ENCODE data around the gene SDK1. TPM values are rescaled to one million over a fixed set of nuclear protein-coding genes. Genes with fewer than 3 reads are reported as not detected.

SDK1 gene
- total RNA-seq, 1 donor from 2014 or later, result 3.9 TPM

DNA sequence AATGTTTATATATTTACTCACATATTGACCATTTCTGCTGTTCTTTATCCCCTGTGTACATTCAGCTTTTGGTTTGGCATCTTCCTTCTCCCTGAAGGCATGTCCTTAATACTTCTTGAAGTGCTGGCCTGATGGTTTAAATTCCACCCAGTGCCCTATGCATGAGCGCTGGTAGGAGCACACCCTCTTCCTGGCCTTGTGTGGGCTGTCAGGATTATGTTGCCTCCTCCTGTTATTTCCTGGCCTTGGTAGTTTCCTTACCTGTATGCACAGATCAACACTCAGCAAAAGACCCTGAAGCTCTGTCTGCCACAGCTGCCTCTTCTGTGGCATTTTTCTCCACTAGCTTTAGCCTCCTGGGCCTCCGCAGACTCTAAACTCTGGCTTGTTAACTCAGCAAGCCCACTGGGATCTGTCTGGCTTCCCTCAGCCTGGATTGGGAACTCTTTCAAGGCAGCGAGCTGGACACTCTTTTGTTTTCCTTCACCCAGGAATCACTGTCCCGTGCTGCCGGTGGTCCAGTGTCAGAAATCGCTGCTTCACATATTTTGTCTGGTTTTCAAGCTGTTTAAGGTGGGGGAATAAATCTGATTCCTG, 595.2 kb downstream of the SDK1 start:
- no peak for DNase-seq (ENCODE audit: low read depth)
- Histone ChIP-seq H3K4me3 (ENCODE audit: low read depth, low read length) (no peak overlapping the region), H3K36me3 (ENCODE audit: control insufficient read depth, insufficient read depth, low read length) (no peaks in the 10 kb centered on the region), H3K27me3 (ENCODE audit: control insufficient read depth, insufficient read depth, low read length) (no peaks in the 10 kb centered on the region)
- TF ChIP-seq, protein P1, sequence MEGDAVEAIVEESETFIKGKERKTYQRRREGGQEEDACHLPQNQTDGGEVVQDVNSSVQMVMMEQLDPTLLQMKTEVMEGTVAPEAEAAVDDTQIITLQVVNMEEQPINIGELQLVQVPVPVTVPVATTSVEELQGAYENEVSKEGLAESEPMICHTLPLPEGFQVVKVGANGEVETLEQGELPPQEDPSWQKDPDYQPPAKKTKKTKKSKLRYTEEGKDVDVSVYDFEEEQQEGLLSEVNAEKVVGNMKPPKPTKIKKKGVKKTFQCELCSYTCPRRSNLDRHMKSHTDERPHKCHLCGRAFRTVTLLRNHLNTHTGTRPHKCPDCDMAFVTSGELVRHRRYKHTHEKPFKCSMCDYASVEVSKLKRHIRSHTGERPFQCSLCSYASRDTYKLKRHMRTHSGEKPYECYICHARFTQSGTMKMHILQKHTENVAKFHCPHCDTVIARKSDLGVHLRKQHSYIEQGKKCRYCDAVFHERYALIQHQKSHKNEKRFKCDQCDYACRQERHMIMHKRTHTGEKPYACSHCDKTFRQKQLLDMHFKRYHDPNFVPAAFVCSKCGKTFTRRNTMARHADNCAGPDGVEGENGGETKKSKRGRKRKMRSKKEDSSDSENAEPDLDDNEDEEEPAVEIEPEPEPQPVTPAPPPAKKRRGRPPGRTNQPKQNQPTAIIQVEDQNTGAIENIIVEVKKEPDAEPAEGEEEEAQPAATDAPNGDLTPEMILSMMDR (IDR thresholded peaks at IDR 0.05; ENCODE audit: insufficient read depth, low read length, poor library complexity, severe bottlenecking), result no peak

DNA sequence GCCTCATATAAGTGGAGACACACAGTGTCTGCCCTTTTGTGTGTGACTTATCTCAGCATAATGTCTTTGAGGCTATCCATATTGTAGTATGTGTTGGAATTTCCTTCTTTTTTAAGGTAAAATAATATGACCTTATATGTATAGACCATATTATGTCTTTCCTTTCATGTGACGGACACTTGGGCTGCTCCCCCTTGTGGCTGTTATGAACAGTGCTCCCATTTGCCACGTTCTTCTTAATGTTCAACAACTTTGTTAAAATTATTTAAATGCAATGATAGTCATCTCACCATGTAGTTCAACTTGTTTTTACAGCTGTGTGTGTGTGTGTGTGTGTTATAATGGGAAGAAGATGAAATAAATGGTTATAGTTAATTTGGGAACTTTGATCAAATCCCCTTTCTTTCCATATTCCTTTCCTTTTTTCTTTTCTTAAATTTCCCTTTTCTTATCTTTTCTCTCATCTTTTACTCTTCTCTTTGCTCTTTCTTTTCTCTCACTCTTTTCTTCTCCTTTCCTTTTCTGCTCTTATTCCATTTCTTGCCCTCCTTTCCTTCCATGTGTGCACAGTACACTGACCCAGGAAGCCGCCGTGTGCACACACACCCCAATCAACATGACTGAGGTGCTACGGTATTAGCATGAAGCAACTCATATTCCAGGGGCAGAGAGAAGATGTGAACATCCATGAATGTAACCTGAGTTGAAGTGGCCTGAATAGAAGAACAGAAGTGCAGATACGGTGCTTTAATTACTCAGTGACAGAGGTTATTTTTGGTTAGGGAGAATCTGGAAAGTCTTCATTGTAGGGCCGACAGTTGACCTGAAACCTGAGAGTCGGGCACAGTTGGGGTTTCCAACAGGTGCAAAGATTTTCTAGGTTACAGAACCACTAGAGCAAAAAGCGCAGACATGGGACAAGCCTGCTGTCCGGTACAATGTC, 596.6 kb downstream of the SDK1 start:
- TF ChIP-seq, protein P1 (IDR thresholded peaks at IDR 0.05; ENCODE audit: insufficient read depth, low read length, poor library complexity, severe bottlenecking), result peak; percentile 78
- Histone ChIP-seq H3K27me3 (ENCODE audit: control insufficient read depth, insufficient read depth, low read length) (no peaks in the 10 kb centered on the region), H3K36me3 (ENCODE audit: control insufficient read depth, insufficient read depth, low read length) (no peaks in the 10 kb centered on the region), H3K4me3 (ENCODE audit: low read depth, low read length) (no peak overlapping the region)
- no peak for DNase-seq (ENCODE audit: low read depth)

DNA sequence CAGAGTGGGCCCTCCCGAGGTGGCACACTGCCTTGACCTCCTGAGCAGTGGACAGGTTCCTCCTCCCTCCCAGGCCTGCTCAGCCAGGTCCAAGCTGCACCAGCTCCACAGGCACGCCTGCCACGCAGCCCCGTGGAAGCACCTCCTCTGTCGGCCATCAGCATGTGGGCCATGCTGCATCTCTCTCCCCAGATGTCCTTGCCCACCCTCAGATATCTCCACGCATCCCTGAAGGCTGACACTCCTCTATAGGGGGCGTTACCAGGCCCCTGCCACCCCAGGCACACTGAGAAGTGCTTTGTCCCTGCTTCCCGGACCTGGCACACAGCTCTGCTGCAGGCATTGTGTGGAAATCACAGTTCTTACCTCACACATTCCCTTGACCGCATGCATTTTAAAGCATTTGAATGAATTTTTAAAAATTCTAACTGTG, 598.5 kb downstream of the SDK1 start:
- no peak for DNase-seq (ENCODE audit: low read depth)
- TF ChIP-seq, protein P1 (IDR thresholded peaks at IDR 0.05; ENCODE audit: insufficient read depth, low read length, poor library complexity, severe bottlenecking), result no peak
- H3K4me3 ChIP-seq (ENCODE audit: low read depth, low read length), result no peak overlapping the region
- H3K27me3 ChIP-seq (ENCODE audit: control insufficient read depth, insufficient read depth, low read length), result no peaks in the 10 kb centered on the region
- H3K36me3 ChIP-seq (ENCODE audit: control insufficient read depth, insufficient read depth, low read length), result no peaks in the 10 kb centered on the region

DNA sequence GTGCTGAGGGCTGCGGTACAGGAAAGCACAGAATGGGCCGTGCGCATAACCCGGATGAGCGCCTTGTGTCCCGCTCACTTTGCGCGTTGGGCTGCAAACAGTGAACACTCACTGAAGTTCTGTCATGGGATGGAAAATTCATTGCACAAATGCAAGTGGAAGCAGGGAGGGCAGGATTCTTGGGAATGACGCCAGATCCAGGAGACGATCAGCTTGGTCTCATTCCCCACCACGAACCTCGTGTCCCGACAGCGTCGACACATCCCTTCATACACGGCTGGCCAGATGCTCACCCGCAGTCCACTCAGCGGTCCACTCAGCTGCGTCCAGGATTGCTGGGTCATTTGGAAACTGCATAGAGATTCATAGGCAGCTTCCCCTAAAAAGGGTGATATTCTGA, 607.1 kb downstream of the SDK1 start:
- no peaks in the 10 kb centered on the region for H3K27me3 ChIP-seq (ENCODE audit: control insufficient read depth, insufficient read depth, low read length)
- H3K36me3 ChIP-seq (ENCODE audit: control insufficient read depth, insufficient read depth, low read length), result no peaks in the 10 kb centered on the region
- no peak for DNase-seq (ENCODE audit: low read depth)
- TF ChIP-seq, protein P1 (IDR thresholded peaks at IDR 0.05; ENCODE audit: insufficient read depth, low read length, poor library complexity, severe bottlenecking), result no peak
- no peak overlapping the region for H3K4me3 ChIP-seq (ENCODE audit: low read depth, low read length)

DNA sequence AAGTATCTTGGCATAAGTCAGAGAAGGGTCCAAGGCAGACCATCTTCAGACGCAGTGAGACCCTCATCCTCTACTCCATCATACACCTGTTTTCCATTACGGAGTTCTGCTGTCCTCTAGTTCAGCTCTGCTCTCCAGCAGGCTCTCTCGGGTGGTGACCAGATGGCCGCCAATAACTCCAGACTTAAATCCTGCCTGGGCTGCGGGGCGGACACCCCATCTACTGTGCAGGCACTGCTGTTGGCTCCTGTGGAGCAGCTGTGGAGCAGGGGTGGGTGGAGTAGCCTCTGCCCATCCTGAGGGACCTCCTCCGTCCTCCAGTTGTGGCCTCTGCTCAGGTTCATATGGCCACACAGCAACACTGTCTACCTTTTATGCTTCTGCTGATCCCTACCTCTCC, 608.1 kb downstream of the SDK1 start:
- Histone ChIP-seq H3K4me3 (ENCODE audit: low read depth, low read length) (no peak overlapping the region), H3K36me3 (ENCODE audit: control insufficient read depth, insufficient read depth, low read length) (no peaks in the 10 kb centered on the region), H3K27me3 (ENCODE audit: control insufficient read depth, insufficient read depth, low read length) (no peaks in the 10 kb centered on the region)
- TF ChIP-seq, protein P1 (IDR thresholded peaks at IDR 0.05; ENCODE audit: insufficient read depth, low read length, poor library complexity, severe bottlenecking), result no peak
- no peak for DNase-seq (ENCODE audit: low read depth)

All from kidney epithelial cell (primary cell).